NCI-H446 (cell line): Measurements from ENCODE around the gene CSF1R.
A peak's percentile ranks its signal among the peaks of the same experiment; 100 is the strongest.

ENCODE experiments used
- DNase-seq, 2 experiments: peaks; one replicate each; lab custom pipeline; 2025; lab: John Stamatoyannopoulos, UW

The CSF1R gene

DNA sequence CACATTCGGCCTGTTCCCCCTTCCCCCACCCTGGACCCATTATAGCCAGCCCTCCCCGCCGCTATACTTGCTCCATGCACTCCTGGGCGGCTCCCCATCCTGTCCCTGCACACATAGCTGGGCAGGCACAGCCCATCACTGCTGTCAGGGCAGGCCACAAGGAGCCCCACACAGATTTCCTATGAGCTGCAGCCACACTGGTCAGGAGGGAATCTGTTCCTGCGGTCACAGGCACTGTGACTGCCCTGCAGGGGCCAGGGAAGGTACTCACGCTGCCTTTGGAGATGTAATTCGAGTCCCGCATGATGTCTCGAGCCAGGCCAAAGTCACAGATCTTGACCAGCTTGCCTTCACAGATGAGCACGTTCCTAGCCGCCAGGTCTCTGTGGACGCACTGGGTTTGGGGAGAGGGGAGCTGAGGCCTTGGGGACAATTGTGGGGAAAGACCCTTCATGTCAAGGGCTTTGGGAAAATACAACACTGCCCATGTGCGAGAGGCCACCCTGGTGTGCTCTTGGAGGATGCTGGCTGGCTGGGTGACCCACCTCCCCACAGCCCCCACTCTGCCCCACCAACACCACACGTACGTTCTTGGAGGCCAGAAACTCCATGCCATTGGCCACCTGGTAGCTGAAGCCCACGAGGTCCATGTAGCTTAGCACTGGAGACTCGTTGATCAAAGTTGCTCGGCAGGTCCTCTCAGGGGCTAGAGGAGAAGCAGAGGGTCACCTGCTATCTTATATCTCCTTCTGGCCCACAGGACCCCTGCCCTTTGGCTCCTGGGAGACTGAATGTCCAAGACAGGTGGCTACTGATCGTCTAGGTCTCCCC lies 34.5 kb upstream of the CSF1R start:
- no peak for DNase-seq

- DNase-seq = no peak
These were observed 33.7 kb upstream of the CSF1R start for GRCh38 chr5:150120062-150120441.

GRCh38 chr5:150119421-150120061 lies 33.2 kb upstream of the CSF1R start:
- no peak for DNase-seq

DNA sequence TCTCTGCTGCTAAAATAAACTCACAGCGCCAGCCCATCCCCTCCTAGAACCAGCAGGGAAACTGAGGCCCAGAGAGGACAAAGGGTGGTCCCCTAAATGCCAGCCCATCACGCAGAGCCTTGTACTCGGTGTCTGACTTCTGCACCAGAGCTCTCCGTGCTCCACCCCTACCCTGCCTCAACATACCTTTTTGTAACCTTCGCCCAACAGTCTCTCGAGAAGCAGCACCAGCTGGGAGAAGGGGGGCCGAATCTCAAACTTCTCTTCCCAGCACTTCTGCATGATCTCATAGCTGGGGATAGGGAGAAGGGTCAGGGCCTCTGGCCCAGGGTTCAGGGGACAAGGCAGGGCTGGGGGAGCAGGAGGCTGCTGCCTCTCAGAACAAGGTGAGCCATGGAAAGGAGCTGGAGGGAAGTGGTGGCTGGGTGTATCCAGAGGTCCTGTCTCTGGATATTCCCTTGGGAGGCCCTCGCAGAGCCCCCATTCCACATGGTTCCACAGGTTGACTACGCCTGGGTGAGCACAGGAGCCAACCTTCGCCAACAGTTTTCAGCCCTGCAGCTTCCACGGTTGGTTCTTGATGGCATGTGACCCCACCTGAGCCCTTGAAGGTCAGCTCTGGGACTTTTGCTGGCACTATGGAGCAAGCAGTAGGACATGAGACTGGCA lies 32.3 kb upstream of the CSF1R start:
- no peak for DNase-seq

DNA sequence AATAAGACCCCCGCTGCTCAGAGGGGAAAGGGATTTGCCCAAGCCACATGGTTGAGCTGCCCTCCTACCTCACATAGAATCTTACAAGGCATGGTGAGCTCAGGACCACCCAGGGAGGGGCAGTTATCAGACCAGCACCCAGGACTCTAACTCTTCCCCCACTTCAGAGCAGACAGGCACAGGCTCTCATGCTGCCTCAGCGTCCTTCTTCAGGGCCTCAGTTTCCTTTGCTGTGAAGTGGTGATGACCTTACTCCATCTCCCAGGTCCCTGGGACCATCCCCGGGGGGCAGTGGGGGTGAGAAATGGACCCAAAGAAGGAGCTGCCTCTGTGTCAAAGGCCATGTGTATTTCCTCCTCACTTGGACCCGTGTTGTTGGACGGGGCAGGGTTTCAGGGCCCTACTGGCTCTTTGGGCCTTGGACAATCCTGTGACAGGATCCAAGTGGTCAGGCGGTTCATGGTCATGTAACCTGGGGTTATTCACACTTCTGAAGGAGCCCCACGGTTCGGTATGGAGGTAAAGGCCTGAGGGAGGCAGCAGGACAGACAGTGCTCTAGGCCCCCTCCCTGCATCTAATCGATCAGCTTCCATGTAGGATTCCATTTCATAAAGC lies 31.7 kb upstream of the CSF1R start:
- no peak for DNase-seq

DNA sequence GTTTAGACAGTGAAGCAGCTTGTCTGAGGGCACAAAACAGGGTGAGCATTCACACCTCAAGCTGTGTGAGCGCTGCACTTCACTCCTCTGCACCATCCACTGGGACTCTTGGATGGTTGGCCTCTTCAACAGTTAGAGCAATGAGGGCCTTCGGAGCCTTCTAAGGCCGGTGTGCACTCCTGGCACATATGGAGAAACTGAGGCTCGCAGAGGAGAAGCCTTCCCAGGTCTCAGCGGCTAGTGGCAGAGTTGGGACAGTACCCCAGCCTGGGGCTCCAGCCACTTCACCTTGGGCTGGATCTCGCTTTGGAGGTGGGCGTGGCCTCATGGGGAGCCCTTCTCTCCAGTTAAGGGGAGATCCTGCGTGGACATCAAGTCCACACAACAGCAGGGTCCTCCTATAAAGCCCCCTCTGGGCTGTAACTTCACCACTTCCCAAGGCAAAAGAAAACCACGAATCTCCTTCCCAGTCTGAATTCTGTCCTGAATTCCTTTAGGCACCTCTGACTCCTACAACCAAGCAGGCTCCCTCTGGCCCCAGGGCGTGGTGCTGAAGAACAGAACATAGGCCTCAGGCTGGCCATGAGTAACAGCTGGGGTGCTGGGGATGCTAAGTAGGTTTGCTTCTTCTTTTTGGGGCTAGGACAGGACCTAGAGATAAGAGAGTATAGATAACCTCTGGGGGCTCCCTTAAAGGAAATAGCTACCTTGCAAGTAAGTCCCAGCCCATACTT lies 30.5 kb upstream of the CSF1R start:
- no peak for DNase-seq

DNA sequence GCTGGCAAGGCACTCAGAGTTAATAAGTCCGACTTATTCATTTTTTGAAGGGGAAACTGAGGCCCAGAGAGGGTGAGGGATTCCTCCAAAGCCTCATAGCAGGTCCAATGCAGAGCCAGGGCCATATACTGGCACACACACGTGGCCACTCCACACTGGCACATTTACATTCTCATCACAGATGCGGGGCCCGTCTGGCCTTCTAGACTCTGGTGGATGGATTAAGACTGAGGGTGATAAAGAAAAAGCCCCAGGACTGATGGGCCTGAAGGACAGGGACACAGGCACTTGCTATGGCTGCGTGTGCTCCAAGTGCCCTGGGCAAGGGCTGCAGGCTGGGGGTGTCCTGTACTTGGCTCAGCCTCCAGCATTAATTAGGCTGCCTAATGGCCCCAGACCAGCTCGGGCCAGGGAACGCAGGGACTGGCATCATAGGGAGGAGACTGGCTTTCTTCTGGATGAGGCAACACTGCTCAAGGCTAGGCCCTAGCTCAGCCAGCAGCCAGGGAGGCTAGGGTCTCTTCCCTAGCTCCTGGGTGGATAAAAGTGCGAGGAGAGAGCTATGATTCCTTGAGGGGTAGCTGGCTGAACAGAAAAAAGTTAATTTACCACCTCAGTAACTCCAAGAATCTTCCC lies 28.5 kb upstream of the CSF1R start:
- no peak for DNase-seq

- no peak for DNase-seq
These were observed 27.8 kb upstream of the CSF1R start for GRCh38 chr5:150114102-150114641.

- no peak for DNase-seq
These were observed 26.8 kb upstream of the CSF1R start for GRCh38 chr5:150113047-150113744.

GRCh38 chr5:150112201-150113046 lies 26.1 kb upstream of the CSF1R start:
- DNase-seq = peak in 1 of 2 experiments; percentile 15

DNA sequence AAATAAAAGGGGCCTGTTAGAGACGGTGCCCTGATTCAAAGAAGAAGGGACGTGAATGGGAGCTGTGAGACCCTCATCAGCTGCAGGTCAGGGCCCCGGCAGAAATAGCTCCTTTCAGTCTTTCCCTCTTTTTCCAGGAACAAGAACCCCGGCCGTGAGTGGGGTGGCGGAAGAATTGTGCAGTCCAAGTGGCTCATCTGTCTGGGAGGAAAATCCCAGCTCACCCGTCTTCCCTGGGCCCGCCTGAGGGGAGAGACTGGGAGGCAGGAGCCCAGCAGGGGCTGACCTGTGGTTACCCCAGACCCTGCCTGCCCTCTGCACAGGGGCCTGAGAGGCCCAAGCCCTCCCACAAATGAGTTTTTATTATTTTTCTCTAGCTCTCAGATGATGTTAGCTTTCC lies 24.8 kb upstream of the CSF1R start:
- DNase-seq = no peak

DNA sequence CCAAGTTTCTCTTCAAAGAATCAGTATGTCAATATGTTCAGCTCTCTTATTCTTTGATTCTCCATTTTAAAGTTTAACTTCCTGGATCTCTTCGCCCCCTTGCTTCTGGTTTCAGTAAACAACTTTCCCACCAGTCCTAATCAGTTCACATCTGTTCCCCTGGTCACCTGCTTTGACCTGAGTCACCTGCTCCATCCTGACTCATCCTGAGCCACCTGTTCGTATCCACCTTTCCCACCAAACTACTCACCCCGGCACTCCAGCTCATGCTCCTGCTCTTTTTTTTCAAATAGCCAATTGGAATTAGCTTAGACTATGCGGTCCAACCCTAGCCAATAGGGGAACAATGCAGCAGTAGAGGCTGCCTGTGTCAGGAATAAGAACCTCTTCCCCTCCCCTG lies 23.6 kb upstream of the CSF1R start:
- no peak for DNase-seq

DNA sequence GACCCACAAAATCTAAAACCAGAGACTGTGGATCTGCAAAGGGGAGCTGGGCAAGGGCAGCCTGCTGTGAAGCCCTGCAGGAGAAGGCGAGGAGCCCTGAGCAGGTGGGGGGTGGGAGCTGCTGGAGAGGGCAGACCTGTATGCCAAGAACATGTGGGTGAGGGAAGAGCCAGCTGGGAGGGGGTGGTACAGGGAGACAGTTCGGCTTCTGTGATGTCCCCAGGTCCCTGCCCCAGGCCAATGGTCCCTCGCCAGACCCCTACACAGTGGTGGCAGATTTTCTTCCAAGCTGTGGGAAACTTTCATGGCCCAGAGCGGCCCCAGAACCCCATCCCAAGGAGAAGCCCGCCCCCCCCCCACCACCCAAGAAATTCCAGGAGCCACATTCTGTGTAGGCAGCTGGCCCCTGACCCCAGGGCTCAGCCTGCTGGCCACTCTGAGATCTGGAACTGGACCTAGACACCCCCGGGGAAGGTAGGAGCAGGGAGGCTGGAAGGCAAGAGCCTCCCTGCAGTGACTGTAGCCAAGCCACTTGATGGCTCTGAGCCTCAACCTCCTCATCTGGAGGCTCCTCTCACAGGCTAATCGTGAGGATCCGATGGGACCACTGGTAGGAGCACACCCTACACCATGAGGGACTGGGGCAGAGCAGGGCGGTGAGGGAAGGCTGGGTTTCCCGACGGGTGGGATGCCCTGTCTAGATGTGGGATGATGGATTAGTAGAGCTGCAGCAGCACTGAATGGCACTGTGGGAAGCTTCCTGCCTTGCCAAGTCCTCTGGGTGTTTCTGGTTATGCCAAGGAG lies 22.6 kb upstream of the CSF1R start:
- peak; percentile 5 to 25 for DNase-seq

GRCh38 chr5:150107909-150108447 lies 21.6 kb upstream of the CSF1R start:
- DNase-seq = no peak

DNA sequence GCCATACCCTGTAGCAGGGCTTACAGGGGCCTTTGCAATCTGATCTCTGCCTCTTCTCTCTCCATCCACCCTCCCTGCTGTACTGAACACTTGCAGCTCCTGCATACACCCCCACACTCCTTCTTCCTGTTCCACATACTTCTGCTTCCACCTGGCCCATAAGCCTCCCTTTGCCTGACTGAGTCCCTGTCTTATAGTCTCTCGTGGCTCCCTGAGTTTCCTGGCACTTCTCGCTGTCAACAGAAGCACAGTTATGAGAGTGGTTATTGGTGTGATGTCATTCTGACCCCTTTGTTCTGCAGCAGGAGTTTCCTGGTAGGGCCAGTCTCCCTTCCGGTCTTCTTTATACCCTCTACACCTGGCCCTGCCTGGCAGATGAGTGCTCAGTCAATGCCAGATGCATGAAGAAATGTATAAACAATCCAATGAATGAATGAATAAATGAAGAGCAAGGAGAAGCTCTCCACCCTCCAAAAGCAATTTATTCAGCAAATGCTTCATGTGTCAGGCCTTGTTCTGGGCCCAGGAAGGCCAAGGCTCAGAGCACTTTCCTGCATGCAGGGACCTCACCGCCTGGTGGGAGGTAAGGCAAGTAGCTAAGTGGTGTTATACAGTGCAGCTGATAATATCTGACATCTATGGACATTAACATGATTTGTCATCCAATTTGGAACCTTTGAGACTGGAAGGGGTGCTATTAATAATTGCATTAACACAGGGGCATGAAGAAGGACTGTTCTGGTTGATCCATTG lies 20.5 kb upstream of the CSF1R start:
- no peak for DNase-seq

DNA sequence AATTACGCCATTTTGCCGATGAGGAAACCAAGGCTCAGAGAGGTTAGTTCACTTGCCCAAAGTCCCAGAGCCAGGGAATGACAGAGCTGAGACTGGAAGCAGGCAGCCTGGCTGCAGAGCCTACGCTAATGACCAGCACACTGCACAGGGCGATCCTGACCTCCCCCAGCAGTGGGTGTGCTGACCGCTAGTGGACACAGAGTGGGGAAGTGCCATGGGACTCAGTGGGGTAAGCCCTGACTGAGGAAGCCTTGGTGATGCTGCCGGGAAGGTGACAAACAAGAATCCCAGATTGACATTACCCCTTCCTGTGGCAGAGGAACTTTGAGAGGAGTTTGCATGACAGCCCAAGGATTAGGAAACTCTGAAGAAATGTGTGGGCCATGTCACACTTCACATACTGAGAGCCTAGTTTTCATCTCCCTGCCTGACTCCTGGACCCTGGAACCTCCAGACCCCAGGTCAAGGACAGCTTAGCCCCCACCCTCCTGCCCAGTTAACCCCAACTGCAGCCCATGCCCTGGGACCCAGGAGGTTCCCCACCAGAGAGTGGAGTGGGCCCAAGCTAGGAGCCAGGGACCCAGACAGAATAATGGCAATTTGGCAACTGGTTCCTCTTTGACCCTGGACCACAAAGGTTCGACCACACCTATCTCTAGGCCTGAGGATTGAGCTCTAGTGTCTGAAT lies 19.7 kb upstream of the CSF1R start:
- no peak for DNase-seq

- no peak for DNase-seq
These were observed 18.2 kb upstream of the CSF1R start for GRCh38 chr5:150104550-150104870.
